GM18867 (cell line): Measurements from ENCODE around the gene TMEM86B.
"Not testable (repeated sequence)": the region's sequence is repeated elsewhere in the genome, so short reads cannot be mapped to it uniquely, and the experiment has no call there.

ENCODE experiments used
- ATAC-seq: cut with Tn5 transposase; IDR thresholded peaks from one replicate; pipeline ENCODE4 v1.9.1; 2021; ENCODE audit warnings: mild to moderate bottlenecking, moderate library complexity; ENCODE audit not compliant: unreplicated experiment

TMEM86B gene

DNA sequence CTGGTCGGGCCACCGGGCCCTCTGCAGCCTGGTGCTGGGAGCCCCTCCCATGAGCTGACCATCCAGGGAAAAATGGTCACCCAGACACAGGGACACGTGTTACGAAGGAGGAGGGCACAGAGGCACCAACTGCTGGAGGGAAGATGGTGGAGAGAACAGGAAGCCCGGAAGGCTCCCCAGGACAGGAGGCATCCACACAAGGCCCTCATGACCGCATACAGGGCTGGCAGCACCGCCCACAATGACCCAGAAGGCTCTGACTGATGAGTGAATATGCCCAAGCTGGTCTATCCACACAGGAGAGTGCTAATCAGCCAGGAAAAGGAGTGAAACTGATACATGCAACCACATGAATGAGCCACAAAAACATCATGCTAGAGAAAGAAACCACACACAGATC, 14.0 kb upstream of the TMEM86B start:
- ATAC-seq, result no peak

DNA sequence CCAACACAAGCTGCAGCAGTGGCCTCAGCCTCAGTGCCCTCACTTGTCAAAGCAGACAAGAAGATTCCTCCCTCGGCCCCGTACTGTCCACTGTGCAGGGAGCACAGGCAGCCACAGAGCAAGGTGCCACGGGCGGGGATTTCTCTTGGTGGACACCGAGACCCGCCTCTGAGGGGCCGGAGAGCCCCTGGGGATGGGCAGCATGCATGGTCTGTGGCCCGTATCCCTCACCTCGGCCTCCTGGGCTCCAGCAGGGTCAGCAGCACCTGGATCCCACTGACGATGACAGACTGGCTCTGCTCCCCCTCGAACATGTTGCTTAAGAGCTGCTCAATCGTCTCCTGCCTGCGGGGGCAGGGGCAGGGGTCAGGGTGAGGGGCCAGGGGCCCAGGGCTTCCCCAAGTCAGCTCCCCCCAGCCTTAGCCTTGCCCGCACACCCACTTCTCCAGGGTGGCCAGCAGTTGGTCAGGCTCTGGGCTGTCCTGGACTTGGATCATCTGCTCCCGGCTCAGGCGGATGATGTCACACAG, 13.4 kb upstream of the TMEM86B start:
- no peak for ATAC-seq

DNA sequence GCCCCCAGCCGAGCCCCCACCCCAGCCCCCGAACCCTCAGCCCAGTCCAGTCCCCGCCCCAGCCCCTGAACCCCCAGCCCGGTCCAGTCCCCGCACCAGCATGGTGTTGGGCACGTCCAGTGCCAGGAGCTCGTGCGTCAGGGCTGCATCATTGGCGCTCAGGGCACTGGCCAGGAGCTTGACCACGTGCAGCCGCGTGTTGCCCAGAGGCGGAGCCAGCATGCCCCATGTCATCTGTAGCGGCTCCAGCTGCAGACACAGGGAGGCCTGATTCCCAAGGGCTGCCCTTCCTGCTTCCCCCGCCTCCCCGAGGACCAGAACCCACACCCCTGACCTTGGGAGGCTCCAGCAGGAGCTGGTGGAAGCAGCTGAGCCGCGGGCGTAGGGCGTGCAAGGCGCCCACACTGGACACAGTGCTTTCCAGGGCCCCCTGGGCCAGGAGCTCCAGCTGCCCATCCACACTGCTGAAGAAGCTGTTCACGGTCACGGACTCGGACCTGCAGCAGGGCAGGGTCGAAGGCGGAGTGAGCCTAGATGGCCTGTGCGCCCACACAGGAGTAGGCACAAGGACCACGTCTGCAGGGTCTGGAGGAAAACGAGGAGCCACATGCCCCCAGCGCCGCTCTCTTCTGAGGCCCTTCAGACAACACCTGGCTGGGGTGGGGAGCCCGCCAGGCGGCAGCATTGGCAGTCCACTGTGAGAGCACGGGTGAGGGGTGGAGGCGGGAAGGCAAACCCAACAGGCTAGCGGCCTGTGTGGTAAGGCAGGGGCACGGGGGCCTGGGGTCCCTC, 12.8 kb upstream of the TMEM86B start:
- ATAC-seq, result no peak

DNA sequence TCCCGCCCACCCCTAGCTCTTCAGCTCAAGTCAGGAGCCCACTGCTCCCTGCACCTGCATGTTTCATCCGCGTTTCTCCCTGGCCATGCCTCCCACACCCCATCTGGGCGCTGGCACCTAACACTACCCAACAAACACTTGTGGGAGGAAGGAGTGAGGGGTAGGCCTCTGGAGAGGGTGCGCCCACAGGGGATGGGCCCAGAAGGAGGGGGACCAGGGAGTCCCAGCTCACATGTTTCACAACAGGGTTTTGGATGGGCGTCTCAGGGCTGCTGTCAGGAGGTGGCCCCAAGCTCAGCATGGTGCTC, 12.1 kb upstream of the TMEM86B start:
- ATAC-seq, result no peak

DNA sequence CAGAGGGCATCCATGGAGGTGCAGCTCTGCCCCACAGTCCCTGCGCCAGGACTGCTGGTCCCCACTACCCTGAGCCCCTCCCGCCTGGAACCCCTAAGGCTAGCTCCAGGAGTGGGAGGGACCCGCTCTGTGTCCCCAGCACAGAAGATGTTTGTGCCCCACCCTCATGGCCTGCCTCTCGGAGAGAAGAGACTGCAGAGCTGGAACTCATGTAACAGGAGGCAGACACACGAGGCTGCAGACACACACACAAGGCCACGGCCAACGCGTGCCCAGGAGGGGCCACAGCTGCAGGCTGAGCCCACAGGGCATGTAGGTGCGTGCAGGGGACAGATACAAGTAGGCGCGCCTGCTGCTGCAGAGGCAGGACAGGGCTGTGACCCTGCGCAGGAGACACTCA, 10.4 kb upstream of the TMEM86B start:
- ATAC-seq, result no peak

DNA sequence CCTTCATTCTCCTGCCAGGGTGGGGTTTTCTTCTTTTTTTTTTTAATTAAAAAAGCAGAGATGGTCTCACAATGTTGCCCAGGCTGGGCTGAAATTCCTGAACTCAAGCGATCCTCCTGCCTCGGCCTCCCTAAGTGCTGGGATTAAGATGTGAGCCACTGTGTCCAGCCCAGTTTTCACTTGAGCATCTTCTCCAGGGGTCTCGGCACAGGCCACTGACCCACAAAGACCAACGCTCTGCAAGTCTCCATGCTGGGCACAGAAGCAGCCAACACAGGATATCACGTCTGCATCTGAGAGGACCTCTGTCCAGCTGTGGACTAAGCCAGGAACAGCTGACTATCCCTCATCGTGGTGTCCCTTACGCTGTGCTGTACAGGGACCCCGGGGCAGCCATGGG, 9.5 kb upstream of the TMEM86B start:
- ATAC-seq, result no peak

DNA sequence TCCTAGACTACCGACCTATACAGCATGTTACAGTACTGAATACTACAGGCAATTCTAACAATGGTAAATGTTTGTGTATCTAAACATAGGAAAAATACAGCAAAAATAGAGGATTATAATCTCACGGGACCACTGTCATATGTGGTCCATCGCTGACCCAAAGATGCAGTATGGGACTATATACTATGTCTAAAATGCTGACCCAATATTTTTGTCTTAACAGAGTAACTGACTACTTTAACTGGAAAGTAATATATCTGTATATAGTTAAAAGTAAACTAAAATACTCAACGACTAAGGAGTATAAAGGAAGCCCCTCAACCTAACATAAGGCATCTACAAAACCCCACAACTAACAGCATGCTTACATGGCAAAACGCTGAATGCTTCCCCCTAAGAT, 4.4 kb upstream of the TMEM86B start:
- no peak for ATAC-seq

DNA sequence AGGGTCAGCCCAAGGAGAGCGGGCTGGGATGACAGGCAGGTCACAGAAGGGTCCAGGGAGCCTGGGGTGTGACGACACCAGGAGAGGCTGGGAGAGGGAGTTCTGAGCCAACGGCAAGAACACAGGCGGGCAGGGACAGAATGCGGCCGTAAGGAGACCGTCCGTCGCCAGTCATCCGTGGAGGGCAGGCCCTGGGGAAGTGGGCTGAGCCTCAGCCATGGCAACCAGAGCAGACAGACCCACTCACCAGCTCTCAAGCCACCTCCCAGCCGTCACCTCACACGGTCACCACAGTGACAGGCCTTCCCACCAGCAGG, 3.7 kb upstream of the TMEM86B start:
- no peak for ATAC-seq

DNA sequence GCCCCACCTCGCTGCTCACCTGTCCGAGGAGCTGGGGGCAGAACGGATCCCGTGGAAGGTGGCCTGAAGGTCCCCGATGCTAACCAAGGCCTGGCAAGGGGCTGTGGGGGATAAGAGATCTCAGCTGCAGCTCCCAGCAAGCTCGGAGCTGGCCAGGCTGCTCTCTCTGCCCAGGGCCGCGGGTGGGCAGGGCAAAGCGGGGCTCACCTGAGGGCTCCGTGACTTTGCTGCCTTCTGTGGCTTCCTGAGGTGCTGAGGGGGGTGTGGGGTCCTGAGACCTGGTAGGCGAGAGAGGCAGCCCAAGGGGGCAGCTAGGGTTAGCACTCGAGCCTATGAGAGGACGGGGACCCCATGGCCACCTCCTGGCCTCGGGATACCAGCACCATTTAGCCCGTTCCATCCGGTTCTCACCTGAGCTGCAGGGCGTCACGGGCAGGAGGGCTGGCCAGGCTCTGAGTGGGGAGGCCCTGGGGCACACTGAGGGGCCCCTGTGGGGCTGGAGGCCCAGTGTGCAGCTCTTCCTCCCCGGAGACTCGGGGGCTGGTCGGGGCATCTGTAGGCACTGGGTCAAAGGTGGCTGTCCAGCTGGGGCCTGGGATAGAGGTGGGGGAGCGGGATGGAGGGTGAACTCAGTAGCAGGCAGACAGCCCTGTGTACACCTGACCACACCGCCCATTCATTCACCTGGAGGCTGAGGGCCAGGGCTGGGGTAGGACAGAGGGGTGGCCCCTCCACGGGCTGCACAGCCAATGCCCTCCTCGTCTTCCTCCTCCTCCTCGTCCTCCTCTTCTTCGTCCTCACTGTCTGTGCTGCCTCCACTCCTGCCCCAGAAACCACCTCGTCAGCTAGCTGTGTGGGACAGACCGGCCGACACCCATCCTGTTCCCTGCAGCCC, 3.1 kb upstream of the TMEM86B start:
- ATAC-seq, result no peak

DNA sequence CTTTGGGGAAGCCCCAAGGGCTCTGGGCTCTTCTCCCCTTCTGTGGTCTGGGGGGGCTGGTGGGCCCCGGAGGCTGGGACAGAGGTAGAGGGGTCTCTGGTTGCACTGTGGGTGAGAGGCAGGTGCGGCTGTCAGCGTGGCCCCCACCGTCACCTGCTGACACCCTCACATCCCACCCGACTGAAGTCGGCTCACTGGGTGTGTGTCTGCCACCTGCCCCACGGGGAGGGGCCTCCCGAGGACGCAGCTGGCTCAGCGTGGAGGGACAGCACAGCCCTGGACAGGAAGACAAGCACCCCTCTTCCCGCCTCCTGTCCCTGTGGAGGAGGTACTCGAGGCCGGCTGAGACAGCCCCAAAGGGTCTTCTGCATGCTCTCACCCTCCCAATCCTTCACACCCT, 2.2 kb upstream of the TMEM86B start:
- ATAC-seq, result no peak

DNA sequence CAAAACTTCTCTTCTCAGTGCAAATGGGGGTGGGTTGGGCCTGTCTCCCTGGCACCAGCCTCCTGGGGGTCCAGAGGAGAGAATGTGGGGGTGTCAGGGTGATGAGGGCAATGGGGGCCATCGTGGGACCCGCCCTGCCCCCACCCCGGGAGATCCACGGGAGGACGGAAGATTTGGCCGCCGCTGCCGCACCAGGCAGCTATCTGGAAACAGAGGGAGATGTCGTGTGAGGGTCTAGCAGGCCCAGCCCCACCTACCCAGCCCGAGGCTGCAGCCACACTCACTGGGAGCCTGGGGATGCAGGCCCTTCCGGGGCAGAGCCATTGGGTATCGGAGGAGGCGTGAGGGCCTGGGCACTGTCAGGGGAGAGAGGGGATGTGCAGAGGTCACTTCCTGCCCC, 1.8 kb upstream of the TMEM86B start:
- no peak for ATAC-seq

DNA sequence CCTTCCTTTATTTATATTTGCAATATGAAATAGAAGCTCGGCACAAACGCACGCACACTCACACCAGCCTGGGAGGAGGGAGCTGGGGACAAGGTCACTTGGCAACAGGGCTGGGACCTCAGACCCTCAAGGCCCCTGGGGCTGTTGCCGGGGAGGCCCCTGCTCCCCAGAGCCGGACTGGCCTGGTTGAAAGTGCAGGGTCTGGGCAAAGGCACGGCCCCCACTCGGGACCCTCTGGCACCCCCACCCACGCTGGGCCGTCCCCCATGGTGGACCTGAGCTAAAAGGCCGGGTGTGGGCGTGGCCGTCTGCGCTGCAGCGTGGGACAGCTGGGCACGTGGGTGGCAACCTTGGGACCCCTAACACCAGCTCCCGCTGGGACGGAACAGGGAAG, 1.2 kb upstream of the TMEM86B start:
- ATAC-seq, result no peak

DNA sequence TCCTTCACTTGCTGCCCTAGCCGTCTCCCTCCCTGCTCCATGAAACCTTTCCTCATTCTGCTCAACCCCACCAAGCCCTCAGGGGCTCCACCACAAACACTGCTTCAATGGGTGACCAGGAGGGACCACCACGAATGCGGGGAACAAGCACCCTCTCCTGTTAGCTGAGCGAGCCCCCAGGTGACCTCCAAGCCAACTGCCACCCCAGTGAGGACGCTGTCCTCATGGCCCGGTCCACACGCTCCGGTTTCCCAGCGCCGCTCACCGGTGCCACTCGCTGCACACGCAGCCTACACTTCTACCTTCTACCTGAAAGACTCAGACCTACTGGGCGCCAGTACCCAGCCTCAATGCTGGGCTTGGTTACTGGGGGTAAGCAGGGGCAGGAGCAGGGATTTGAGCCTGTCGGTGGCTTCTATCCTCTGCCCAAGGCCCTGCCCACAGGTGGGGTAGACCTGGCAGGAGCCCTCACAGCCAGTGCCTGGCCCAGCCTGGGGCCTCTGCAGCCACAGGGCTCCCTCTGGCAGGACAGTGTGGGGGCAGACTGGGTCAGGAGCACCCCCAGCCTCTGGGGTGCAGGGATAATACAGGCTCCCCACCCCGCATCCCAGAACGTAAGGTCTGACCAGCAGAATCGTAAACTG, 704 bp upstream of the TMEM86B start:
- no peak for ATAC-seq

DNA sequence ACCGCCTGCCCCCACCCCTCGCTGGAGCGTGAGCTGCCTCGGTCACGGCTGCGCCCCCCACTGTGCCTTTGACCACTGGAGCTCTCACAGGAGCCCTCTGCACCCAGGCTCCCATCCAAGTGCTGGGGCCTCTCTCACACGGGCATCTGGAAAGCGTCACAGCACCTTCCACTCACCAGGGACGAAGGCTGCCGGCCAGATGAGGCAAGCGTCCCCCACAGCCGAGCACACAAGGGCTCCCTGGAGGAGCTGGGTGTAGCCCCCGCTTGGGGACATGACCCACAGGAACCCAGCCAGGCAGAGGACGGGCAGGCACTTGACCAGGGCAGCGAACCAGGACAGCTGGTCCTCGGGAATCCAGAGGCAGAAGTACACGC, 560 bp downstream of the TMEM86B start:
- no peak for ATAC-seq

DNA sequence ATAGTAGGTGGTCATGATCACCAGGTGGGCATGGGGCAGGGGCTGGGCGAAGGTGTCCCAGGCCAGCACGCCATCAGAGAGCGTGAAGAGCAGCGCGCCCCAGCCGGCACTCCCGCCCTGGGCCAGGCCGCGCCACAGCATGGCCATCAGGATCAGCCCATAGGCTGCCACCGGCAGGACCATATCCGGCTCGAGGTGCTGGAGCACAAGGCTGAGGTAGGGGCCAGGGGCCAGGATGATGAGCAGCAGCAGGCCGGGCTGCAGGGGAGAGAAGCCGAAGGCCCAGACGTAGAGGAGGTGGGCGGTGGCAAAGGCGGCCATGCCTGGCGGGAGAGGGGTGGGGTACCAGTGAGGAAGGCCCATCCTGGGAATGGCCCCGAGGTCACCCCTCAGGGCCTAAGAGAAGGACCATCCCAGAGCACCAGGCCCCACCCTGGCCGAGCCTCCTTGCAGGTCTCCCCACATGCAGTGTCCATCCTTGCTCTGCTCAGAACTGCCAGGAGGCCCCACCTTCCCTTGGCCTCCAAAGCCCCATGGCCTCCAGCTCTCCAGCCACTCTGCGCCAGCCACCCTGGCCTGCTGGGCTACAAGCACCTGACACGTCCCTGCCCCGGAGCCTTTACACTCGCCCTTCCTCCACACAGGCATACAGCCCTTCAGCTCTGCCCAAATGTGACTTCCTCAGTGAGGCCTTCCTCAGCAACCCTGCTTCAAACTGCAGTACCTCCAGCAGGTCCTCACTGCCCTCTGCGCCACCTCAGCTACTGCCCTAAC, 1.1 kb downstream of the TMEM86B start:
- ATAC-seq, result no peak

DNA sequence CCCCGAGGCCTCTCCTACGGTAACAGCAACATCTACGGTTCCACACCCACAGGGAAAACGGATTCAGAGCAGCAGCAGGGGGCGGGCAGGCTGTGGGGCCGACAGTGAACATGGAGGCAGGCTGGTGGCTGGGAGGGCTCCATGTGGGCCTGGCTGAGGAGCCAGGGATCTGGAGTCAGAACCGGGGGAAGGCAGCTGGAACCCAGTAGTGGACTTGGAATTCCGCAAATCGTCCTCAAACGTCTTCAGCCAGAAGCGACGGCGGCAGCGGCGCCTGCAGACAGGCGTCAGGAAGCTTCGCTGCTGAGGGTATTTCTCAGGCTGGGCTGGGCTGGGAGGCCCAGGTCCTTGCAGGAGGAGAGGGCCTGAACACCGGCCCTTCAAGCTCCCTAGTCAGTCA, 1.8 kb downstream of the TMEM86B start:
- ATAC-seq, result no peak

DNA sequence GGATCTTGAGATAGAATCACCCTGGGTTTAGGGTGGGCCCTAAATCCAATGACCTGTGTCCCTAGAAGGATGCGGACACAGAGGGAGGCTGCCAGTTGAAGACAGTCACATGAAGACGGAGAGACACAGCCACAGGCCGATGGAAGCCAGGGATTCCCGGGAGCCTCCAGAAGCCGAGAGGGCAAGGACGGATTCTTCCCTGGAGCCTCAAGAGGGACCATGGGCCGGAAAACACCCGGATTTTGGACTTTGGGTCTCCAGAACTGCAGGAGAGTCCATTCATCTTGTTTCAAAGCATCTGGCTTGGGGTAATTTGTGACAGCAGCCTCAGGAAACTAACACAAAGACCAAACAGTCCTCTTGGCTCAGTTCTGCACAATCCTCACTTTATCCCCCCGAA, 2.3 kb downstream of the TMEM86B start:
- no peak for ATAC-seq

DNA sequence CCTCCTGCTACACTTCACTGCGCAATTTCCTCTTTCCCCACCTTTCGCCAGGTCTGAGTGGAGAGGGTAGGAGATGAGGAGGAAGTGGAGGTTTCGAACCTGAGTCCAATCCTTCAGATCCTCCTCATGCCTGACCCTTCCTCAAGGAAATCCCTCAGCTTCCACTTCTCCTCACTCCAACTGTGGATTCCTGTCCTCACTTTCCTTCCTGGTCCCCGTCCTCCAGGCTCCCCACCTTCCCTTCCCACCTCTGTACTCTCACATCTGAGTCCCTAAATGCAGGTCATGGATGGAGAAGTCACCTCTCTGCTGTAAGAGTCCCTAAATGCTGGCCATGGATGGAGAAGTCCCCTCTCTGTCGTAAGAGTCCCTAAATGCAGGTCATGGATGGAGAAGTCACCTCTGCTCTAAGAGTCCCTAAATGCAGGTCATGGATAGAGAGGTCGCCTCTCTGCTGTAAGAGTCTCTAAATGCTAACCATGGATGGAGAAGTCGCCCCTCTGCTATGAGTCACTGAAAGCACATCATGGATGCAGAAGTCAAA, 3.1 kb downstream of the TMEM86B start:
- ATAC-seq, result no peak

DNA sequence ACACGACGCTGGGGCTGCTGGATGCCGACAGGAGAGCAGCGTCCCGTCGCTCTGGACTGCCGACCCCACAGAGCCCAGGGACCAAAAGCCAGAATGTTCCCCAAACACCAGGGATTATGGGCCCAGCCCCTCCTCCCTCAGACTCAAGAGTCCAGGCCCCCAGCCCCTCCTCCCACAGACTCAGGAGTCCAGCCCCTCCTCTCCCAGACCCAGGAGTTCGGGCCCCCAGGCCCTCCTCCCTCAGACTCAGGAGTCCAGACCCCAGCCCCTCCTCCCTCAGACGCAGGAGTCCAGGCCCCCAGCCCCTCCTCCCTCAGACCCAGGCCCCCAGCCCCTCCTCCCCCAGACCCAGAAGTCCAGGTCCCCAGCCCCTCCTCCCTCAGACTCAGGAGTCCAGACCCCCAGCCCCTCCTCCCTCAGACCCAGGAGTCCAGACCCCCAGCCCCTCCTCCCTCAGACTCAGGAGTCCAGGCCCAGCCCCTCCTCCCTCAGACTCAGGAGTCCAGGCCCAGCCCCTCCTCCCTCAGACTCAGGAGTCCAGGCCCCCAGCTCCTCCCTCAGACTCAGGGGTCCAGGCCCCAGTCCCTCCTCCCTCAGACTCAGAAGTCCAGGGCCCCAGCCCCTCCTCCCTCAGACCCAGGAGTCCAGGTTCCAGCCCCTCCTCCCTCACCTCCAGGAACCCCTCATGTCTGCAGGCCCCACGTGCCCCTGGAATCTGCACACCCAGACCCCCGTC, 3.7 kb downstream of the TMEM86B start:
- not testable (repeated sequence) for ATAC-seq

DNA sequence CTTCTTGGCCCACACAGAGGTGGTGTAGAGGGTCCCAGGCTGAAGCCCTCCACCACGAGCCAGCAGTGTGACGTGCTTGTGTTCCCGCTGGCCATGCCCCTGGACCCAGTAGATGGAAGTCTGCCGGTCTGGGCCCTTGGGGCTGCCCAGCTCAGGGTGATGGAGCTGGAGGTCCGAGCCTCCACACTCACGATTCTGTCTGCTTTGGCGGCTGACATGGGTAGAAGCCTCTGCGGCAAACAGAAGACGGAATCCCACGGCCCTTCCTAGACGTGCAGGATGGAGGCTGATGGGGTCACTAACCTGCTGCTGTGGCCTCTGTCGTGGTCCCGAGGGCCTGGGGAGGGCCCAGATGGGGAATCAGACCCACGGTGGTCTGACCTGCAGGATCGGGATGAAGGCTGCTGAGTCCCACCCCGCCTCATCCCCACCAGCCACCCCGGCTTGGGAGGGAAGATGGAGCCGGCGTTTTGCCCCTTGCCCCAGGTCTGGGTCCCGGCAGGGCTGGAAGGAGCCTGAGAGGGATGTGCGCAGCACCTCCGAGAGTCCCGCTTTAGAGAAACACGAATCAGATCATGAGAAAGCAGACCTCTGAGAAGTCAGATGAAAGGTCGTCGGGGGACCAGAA, 4.4 kb downstream of the TMEM86B start:
- no peak for ATAC-seq
